Embryonic facial prominence (tissue), 1 donor: ENCODE results near the gene SRSF5.
"Not testable (repeated sequence)": the region's sequence is repeated elsewhere in the genome, so short reads cannot be mapped to it uniquely, and the experiment has no call there.

Source experiments
- DNase-seq: peaks from one replicate; pipeline ENCODE4 v3.0.0-alpha.2; 2016; ENCODE audit errors: extremely low spot score

SRSF5 gene

GRCh38 chr14:69808919-69809808 lies 42.2 kb downstream of the SRSF5 start:
- DNase-seq = no peak

DNA sequence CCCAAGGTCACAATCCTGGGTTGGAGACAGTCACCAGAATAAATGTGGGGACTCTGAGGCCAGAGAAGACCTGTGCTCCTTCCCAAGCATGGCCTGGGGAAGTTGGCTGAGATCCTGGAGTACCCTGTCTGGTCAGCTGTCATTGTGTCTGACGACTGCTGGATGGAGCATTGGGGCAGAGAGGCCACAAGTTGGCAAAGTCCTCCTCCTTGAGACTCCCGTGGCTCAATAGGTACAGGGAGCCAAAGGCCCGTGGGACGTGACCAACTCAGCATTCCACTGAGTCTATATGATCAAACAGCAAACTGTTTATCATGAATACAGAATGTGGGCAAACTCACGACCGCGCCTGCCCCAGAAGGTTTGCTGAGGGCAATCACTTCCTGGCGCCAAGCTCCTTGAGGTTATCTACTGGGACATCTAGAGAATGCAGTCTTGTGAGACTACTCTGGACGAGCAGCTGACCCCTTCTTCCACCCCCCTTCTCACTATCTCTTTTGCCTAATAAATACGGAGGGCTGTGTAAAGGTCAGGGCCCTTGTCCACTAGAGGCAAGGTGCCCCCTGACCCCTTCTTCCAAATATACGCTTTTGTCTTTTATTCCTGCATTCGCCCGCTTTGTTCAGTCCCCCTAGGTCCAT lies 44.4 kb downstream of the SRSF5 start:
- no peak for DNase-seq

DNA sequence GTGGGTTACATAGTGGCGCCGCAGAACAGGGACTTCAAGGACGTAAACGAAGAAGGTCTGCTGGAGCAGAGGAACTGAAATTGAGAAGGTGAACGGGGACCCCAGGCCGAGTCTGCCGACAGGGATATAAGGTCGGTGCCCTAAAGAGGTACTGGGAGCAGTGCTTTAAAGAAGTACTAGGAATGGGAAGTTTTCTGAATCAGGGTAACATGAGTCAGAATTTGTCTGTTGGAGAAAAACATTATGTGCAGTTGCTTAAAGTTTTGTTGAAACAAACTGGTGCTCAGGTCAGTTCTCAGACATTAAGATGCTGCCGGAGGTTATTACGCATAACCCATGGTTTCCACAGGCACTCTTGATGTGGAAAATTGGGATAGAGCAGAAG lies 44.9 kb downstream of the SRSF5 start:
- no peak for DNase-seq

- no peak for DNase-seq
Measured at GRCh38 chr14:69812711-69813110, 45.8 kb downstream of the SRSF5 start.

GRCh38 chr14:69813346-69813745 lies 46.4 kb downstream of the SRSF5 start:
- not testable (repeated sequence) for DNase-seq

- no peak for DNase-seq
Measured at GRCh38 chr14:69814397-69814796, 47.5 kb downstream of the SRSF5 start.

DNA sequence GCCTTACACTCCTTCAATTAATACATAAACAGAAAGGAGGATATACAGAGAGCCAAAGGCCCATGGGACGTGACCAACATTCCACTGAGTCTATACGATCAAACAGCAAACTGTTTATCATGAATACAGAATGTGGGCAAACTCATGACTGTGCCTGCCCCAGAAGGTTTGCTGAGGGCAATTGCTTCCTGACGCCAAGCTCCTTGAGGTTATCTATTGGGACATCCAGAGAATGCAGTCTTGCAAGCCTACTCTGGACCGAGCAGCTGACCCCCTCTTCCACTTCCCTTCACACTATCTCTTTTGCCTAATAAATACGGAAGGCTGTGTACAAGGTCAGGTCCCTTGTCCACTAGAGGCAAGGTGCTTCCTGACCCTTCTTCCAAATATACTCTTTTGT lies 48.6 kb downstream of the SRSF5 start:
- DNase-seq = no peak

DNA sequence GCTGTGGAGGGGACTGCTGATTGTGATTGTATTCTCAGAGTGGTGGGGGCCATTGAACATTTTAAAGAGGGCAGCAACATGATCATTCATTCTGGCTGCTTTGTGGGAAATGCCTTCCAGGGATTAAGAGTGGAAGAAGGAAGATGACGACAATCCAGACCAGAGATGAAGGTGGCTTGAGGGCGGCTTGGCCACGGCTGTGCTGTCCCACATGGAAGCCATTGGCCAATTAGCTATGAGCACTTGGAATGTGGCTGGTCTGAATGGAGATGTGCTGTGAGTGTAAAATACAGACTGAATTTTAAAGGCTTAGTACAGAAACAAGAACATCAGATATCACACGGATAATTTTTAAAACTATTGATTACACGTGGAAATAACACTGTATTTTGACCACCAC lies 49.3 kb downstream of the SRSF5 start:
- DNase-seq = no peak

GRCh38 chr14:69818758-69819191 lies 51.8 kb downstream of the SRSF5 start:
- DNase-seq = peak; percentile 15

- DNase-seq = no peak
Measured at GRCh38 chr14:69819607-69820006, 52.7 kb downstream of the SRSF5 start.

GRCh38 chr14:69820991-69821390 lies 54.0 kb downstream of the SRSF5 start:
- DNase-seq = no peak
